Natural killer cell (primary cell): Measurements from ENCODE around the gene NKX1-1. TPM values are rescaled to one million over a fixed set of nuclear protein-coding genes. Genes with fewer than 3 reads are reported as not detected.

ENCODE experiments used
- ATAC-seq, 3 donors: fragments of 150-1000 bp in 2 of 3; fragments of 200-7000 bp in 1 of 3; cut with Tn5 transposase; 1 replicate in 1 of 3; 2 replicates in 2 of 3; pipeline ENCODE4 v1.10.0; 2021; ENCODE audit warnings: mild to moderate bottlenecking in 2 of 3, moderate library complexity in 2 of 3
- DNase-seq, 2 donors: peaks; one replicate each; pipeline versions ENCODE4 v3.0.0 to v3.0.0-alpha.2; 2013 to 2021; ENCODE audit warnings: mixed read lengths in 1 of 2
- H3K27ac ChIP-seq: one replicate; pipeline ENCODE4 v1.5.1; 2013; ENCODE audit warnings: mild to moderate bottlenecking, low read length
- H3K27me3 ChIP-seq: one replicate; pipeline ENCODE4 v1.6.1; 2013; ENCODE audit warnings: low read length; ENCODE audit not compliant: control insufficient read depth, insufficient read depth
- H3K36me3 ChIP-seq: one replicate; pipeline ENCODE4 v1.6.1; 2013; ENCODE audit warnings: low read length; ENCODE audit not compliant: control insufficient read depth, insufficient read depth
- H3K4me1 ChIP-seq: one replicate; pipeline ENCODE4 v1.6.1; 2013; ENCODE audit warnings: low read length; ENCODE audit not compliant: control insufficient read depth, insufficient read depth
- H3K4me3 ChIP-seq: one replicate; pipeline ENCODE4 v1.5.1; 2013; ENCODE audit warnings: low read length
- H3K9me3 ChIP-seq: one replicate; pipeline ENCODE4 v1.6.1; 2013; ENCODE audit warnings: low read length; ENCODE audit not compliant: control insufficient read depth, insufficient read depth
- H3K27ac Mint-ChIP-seq, 2 donors: one replicate each; pipeline ENCODE4 v1.8.0; 2022; ENCODE audit warnings: mild to moderate bottlenecking in 2 of 2, mixed read lengths in 2 of 2, moderate library complexity in 1 of 2
- H3K27me3 Mint-ChIP-seq, 2 donors: one replicate each; pipeline ENCODE4 v1.8.0; 2022; ENCODE audit warnings: low read depth in 2 of 2, mixed read lengths in 2 of 2
- H3K36me3 Mint-ChIP-seq: one replicate; pipeline ENCODE4 v1.8.0; 2022; ENCODE audit warnings: mixed read lengths
- H3K4me1 Mint-ChIP-seq, 2 donors: one replicate each; pipeline ENCODE4 v1.8.0; 2022; ENCODE audit warnings: mixed read lengths in 2 of 2
- H3K4me3 Mint-ChIP-seq: one replicate; pipeline ENCODE4 v1.8.0; 2022; ENCODE audit warnings: mild to moderate bottlenecking, moderate library complexity, mixed read lengths
- H3K9me3 Mint-ChIP-seq, 2 donors: one replicate each; pipeline ENCODE4 v1.8.0; 2022; ENCODE audit warnings: mixed read lengths in 2 of 2
- WGBS: methylation state at CpG from one replicate; pipeline ENCODE4 v1.1.7; 2013; ENCODE audit warnings: missing lambda C conversion rate; ENCODE audit not compliant: insufficient coverage; 5-methylcytosine and 5-hydroxymethylcytosine counted together
- intact Hi-C: fragments of 100-400 bp; cut with micrococcal nuclease; formaldehyde crosslinking; loops from one replicate; pipeline ENCODE4 v1.14.2; 2022
- total RNA-seq, 4 donors: library from RNA; stranded (reverse); fragments of 120-200 nt in 1 of 4; gene quantifications; one replicate each; pipeline versions ENCODE4 v1.2.3 to v1.2.4, GENCODE V29; 2013 to 2022
- TF ChIP-seq, protein P1 (sequence below): fragments of 200-600 bp; IDR thresholded peaks from one replicate; pipeline ENCODE4 v1.8.0; 2022; ENCODE audit warnings: antibody characterized with exemption

The NKX1-1 gene
- total RNA-seq, 3 donors from 2014 or later (not counting 1 experiment from before 2014, with no cell fraction given) = not detected

DNA sequence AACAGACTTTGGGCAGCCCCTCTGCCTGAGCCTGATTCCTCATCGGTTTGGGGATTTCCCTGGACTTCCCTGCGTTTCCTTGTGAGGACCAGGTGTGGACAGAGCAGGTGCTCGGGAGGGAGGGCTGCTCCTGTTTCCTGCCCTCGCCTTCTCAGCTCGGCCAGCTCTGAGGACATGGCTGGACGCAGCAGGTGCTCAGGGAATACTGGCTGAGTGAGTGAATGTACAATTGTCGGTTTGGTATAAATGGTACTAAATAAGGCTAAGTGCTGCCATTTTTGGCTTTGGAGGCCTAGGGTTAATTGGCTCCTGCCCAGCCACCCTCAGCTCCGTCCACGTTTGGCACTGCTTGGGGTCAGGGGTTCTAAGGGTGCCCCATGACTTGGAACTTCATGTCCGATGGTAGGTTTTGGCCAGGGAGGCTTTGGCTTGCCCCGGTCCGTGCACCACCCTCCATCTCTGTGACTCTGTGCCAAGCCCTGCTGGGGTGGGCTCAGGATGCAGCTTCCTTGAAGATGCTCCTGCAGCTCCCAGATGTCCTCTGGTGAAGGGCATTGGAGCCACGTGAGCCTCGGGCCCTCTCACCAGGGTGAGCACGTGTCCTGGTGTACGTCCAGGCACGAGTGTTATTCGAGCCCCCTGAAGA is 45.0 kb upstream of the NKX1-1 start:
- Mint-ChIP-seq H3K4me1 (no peaks in the 10 kb centered on the region), H3K27ac (no peak overlapping the region), H3K36me3 (no peaks in the 10 kb centered on the region), H3K9me3 (peaks cover 19 to 20% of the 10 kb centered on the region in 2 donors), H3K4me3 (no peak overlapping the region), H3K27me3 (peaks cover 0 to 5% of the 10 kb centered on the region in 2 donors)
- no peaks in the 10 kb centered on the region for H3K9me3 ChIP-seq
- no peaks in the 10 kb centered on the region for H3K4me1 ChIP-seq
- no peaks in the 10 kb centered on the region for H3K36me3 ChIP-seq
- no peak overlapping the region for H3K4me3 ChIP-seq
- TF ChIP-seq, protein P1, sequence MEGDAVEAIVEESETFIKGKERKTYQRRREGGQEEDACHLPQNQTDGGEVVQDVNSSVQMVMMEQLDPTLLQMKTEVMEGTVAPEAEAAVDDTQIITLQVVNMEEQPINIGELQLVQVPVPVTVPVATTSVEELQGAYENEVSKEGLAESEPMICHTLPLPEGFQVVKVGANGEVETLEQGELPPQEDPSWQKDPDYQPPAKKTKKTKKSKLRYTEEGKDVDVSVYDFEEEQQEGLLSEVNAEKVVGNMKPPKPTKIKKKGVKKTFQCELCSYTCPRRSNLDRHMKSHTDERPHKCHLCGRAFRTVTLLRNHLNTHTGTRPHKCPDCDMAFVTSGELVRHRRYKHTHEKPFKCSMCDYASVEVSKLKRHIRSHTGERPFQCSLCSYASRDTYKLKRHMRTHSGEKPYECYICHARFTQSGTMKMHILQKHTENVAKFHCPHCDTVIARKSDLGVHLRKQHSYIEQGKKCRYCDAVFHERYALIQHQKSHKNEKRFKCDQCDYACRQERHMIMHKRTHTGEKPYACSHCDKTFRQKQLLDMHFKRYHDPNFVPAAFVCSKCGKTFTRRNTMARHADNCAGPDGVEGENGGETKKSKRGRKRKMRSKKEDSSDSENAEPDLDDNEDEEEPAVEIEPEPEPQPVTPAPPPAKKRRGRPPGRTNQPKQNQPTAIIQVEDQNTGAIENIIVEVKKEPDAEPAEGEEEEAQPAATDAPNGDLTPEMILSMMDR = no peak
- no peaks in the 10 kb centered on the region for H3K27me3 ChIP-seq
- ATAC-seq (no peak), DNase-seq (no peak)
- H3K27ac ChIP-seq = no peak overlapping the region
- intact Hi-C loops = no loop called here
- WGBS = 89% methylated on average over 18 of the region's 18 CpGs

DNA sequence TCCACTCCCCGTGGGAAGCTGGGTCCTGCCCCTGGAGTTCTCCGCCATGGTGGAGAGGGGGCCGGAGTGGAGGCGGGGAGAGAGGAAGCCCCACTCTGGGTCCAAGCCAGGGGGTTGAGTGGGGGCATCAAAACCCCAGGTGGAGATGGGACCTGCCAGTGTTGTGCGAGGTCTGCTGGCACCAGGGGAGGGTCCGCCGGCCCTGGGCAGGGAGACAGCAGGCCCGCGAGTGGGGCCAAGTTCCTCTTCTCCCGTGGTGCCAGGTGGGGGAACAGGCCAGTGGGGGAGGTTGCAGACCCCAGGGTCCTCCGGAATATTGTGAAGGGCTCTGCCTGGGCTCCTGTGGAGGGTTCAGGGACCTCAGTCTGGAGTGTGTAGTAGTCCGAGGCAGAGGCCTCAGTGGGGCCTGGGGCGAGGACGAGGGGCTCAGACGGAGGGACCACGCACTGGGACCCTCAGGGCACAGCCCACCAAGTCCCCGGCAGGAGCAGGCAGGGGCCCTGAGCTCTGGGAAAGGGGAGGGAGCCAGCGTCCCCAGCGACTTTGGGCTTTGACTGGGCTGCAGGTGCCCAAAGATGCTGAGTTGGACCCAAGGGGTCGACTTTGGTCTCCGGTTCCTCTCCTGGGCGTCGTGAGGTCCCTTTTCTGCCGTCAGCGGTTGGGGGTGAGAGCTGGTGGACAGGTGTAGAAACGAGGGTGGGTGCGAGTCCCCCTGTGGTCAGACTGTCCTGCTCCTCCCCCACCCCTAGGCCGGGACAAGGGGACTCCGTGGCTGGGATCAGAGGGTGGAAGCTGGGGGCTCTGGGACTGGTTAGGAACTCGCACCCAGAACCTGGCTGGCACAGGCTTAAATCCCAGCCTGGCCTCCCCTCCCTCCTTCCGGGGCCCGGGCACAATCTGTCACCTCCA is 43.8 kb upstream of the NKX1-1 start:
- H3K27ac Mint-ChIP-seq = no peak overlapping the region
- H3K27me3 ChIP-seq = no peaks in the 10 kb centered on the region
- intact Hi-C loops = no loop called here
- no peaks in the 10 kb centered on the region for H3K4me1 Mint-ChIP-seq
- H3K9me3 Mint-ChIP-seq = peaks cover 19 to 20% of the 10 kb centered on the region in 2 donors
- H3K9me3 ChIP-seq = no peaks in the 10 kb centered on the region
- DNase-seq = peak in 1 of 2 donors; percentile 13
- H3K36me3 Mint-ChIP-seq = no peaks in the 10 kb centered on the region
- 85% methylated on average over 29 of the region's 32 CpGs for WGBS
- H3K27me3 Mint-ChIP-seq = peaks cover 0 to 5% of the 10 kb centered on the region in 2 donors
- no peak overlapping the region for H3K4me3 ChIP-seq
- H3K4me3 Mint-ChIP-seq = no peak overlapping the region
- no peaks in the 10 kb centered on the region for H3K4me1 ChIP-seq
- TF ChIP-seq, protein P1 = no peak
- H3K27ac ChIP-seq = no peak overlapping the region
- no peaks in the 10 kb centered on the region for H3K36me3 ChIP-seq
- ATAC-seq = no peak

DNA sequence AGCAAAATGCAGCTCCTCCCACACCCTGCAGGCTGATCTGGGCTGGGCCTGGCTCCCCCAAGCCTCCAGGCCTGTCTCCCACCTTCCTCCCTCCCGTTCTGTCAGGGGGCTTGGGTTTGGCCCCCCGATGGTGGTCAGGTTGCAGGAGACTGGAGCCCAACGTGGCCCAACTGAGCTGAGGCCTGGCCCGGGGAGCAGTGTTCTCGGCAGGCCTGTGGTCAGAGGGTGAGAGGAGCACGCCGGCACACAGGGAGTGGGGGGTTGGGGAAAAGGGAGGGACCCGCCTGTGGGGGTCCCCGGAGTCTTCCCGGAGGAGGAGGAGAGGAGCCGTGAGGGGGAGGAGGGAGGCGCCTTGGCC is 43.2 kb upstream of the NKX1-1 start:
- H3K4me3 ChIP-seq = no peak overlapping the region
- H3K4me1 ChIP-seq = no peaks in the 10 kb centered on the region
- DNase-seq (peak in 1 of 2 donors; percentile 12), ATAC-seq (no peak)
- Mint-ChIP-seq H3K27ac (no peak overlapping the region), H3K9me3 (peaks cover 19 to 20% of the 10 kb centered on the region in 2 donors), H3K4me1 (no peaks in the 10 kb centered on the region), H3K36me3 (no peaks in the 10 kb centered on the region), H3K27me3 (peaks cover 0 to 5% of the 10 kb centered on the region in 2 donors), H3K4me3 (no peak overlapping the region)
- no peak overlapping the region for H3K27ac ChIP-seq
- H3K9me3 ChIP-seq = no peaks in the 10 kb centered on the region
- intact Hi-C loops = no loop called here
- no peaks in the 10 kb centered on the region for H3K27me3 ChIP-seq
- 61% methylated on average over 12 of the region's 12 CpGs for WGBS
- H3K36me3 ChIP-seq = no peaks in the 10 kb centered on the region
- TF ChIP-seq, protein P1 = no peak
